ENCODE data around the gene NCOA5.

The NCOA5 gene

GRCh38 chr20:46050444-46050843, 39.3 kb downstream of the NCOA5 start:
- TF ChIP-seq CTCF (conservative IDR thresholded peaks at IDR 0.05; ENCODE audit: low read depth, low read length) = no peak

GRCh38 chr20:46049815-46050214, 39.9 kb downstream of the NCOA5 start:
- no peak for TF ChIP-seq CTCF (conservative IDR thresholded peaks at IDR 0.05; ENCODE audit: low read depth, low read length)
- no peak for DNase-seq (ENCODE audit: low read depth)
- H3K4me3 ChIP-seq (ENCODE audit: low read depth, low read length) = no peak overlapping the region

More at GRCh38 chr20:46050444-46050843, 39.3 kb downstream of the NCOA5 start:
- H3K4me3 ChIP-seq (ENCODE audit: low read depth, low read length) = no peak overlapping the region
- DNase-seq (ENCODE audit: low read depth) = no peak

- no peak for TF ChIP-seq CTCF (conservative IDR thresholded peaks at IDR 0.05; ENCODE audit: low read depth, low read length)
- H3K4me3 ChIP-seq (ENCODE audit: low read depth, low read length) = no peak overlapping the region
- no peak for DNase-seq (ENCODE audit: low read depth)
Observed at GRCh38 chr20:46049190-46049589, 40.6 kb downstream of the NCOA5 start.

GRCh38 chr20:46047821-46048220, 41.9 kb downstream of the NCOA5 start:
- H3K4me3 ChIP-seq (ENCODE audit: low read depth, low read length) = no peak overlapping the region
- TF ChIP-seq CTCF (conservative IDR thresholded peaks at IDR 0.05; ENCODE audit: low read depth, low read length) = no peak
- DNase-seq (ENCODE audit: low read depth) = no peak

- TF ChIP-seq CTCF (conservative IDR thresholded peaks at IDR 0.05; ENCODE audit: low read depth, low read length) = no peak
- no peak for DNase-seq (ENCODE audit: low read depth)
Observed at GRCh38 chr20:46046588-46047310, 43.0 kb downstream of the NCOA5 start.

GRCh38 chr20:46044896-46045295, 44.9 kb downstream of the NCOA5 start:
- no peak for TF ChIP-seq CTCF (conservative IDR thresholded peaks at IDR 0.05; ENCODE audit: low read depth, low read length)
- H3K4me3 ChIP-seq (ENCODE audit: low read depth, low read length) = no peak overlapping the region
- no peak for DNase-seq (ENCODE audit: low read depth)

More at GRCh38 chr20:46046588-46047310, 43.0 kb downstream of the NCOA5 start:
- no peak overlapping the region for H3K4me3 ChIP-seq (ENCODE audit: low read depth, low read length)

- TF ChIP-seq CTCF (conservative IDR thresholded peaks at IDR 0.05; ENCODE audit: low read depth, low read length) = no peak
- no peak for DNase-seq (ENCODE audit: low read depth)
- no peak overlapping the region for H3K4me3 ChIP-seq (ENCODE audit: low read depth, low read length)
Observed at GRCh38 chr20:46043556-46043955, 46.2 kb downstream of the NCOA5 start.

Measured in choroid plexus epithelial cell (primary cell).